HEK293 (cell line): Measurements from ENCODE around the gene KLF16.

Experiments used
- CTCF ChIP-seq: fragments of 450-650 bp; formaldehyde crosslinking; IDR thresholded peaks from 2 replicates; pipeline ENCODE4 v1.5.1; 2016; ENCODE audit warnings: missing biosample characterization, missing genetic modification characterization
- GLI2 ChIP-seq: fragments of 450-650 bp; formaldehyde crosslinking; IDR thresholded peaks from 2 replicates; pipeline ENCODE4; 2017; ENCODE audit warnings: missing biosample characterization, missing genetic modification characterization, low read depth, borderline replicate concordance
- INSM2 ChIP-seq: fragments of 450-650 bp; formaldehyde crosslinking; IDR thresholded peaks from 2 replicates; pipeline ENCODE4 v1.5.1; 2016; ENCODE audit warnings: missing biosample characterization, missing genetic modification characterization
- KLF10 ChIP-seq: fragments of 450-650 bp; IDR thresholded peaks from 2 replicates; pipeline ENCODE4 v1.5.1; 2018; ENCODE audit warnings: missing biosample characterization, mild to moderate bottlenecking, missing genetic modification characterization
- KLF17 ChIP-seq: fragments of 450-650 bp; formaldehyde crosslinking; IDR thresholded peaks from 2 replicates; pipeline ENCODE4 v1.5.1; 2016; ENCODE audit warnings: missing biosample characterization, missing genetic modification characterization
- PATZ1 ChIP-seq: fragments of 450-650 bp; formaldehyde crosslinking; IDR thresholded peaks from 2 replicates; pipeline ENCODE4 v1.5.1; 2016; ENCODE audit warnings: missing biosample characterization, missing genetic modification characterization
- PRDM6 ChIP-seq: fragments of 450-650 bp; formaldehyde crosslinking; IDR thresholded peaks from 2 replicates; pipeline ENCODE4 v1.5.1; 2017; ENCODE audit warnings: missing biosample characterization, missing genetic modification characterization
- RBAK ChIP-seq: fragments of 450-650 bp; formaldehyde crosslinking; IDR thresholded peaks from 2 replicates; pipeline ENCODE4 v1.5.1; 2016; ENCODE audit warnings: missing biosample characterization, missing genetic modification characterization
- SCRT1 ChIP-seq: fragments of 450-650 bp; formaldehyde crosslinking; IDR thresholded peaks from 2 replicates; pipeline ENCODE4 v1.5.1; 2016; ENCODE audit warnings: missing biosample characterization, missing genetic modification characterization, borderline replicate concordance
- SP2 ChIP-seq: fragments of 450-650 bp; formaldehyde crosslinking; IDR thresholded peaks from 2 replicates; pipeline ENCODE4 v1.5.1; 2016; ENCODE audit warnings: missing biosample characterization, missing genetic modification characterization
- ZBTB10 ChIP-seq: fragments of 450-650 bp; formaldehyde crosslinking; IDR thresholded peaks from 2 replicates; pipeline ENCODE4 v1.5.1; 2016; ENCODE audit warnings: missing biosample characterization, missing genetic modification characterization
- ZBTB48 ChIP-seq: fragments of 450-650 bp; formaldehyde crosslinking; IDR thresholded peaks from 2 replicates; pipeline ENCODE4 v1.5.1; 2016; ENCODE audit warnings: missing biosample characterization, missing genetic modification characterization
- ZFP37 ChIP-seq: fragments of 450-650 bp; formaldehyde crosslinking; IDR thresholded peaks from 2 replicates; pipeline ENCODE4 v1.5.1; 2016; ENCODE audit warnings: missing biosample characterization, missing genetic modification characterization
- ZNF10 ChIP-seq: fragments of 450-650 bp; formaldehyde crosslinking; IDR thresholded peaks from 2 replicates; pipeline ENCODE4 v1.5.1; 2017; ENCODE audit warnings: missing biosample characterization, missing genetic modification characterization
- ZNF223 ChIP-seq: fragments of 450-650 bp; formaldehyde crosslinking; IDR thresholded peaks from 2 replicates; pipeline ENCODE4 v1.5.1; 2016; ENCODE audit warnings: missing biosample characterization, missing genetic modification characterization
- ZNF518A ChIP-seq: fragments of 450-650 bp; formaldehyde crosslinking; conservative IDR thresholded peaks from 2 replicates; pipeline ENCODE4 v1.5.1; 2016; ENCODE audit warnings: low read depth, missing biosample characterization, missing genetic modification characterization
- ZNF555 ChIP-seq: fragments of 450-650 bp; formaldehyde crosslinking; conservative IDR thresholded peaks from 2 replicates; pipeline ENCODE4 v1.5.1; 2017; ENCODE audit warnings: missing biosample characterization, mild to moderate bottlenecking, missing genetic modification characterization, inconsistent platforms
- ZNF610 ChIP-seq: fragments of 450-650 bp; formaldehyde crosslinking; IDR thresholded peaks from 2 replicates; pipeline ENCODE4 v1.5.1; 2016; ENCODE audit warnings: missing biosample characterization, missing genetic modification characterization, borderline replicate concordance
- ZNF621 ChIP-seq: fragments of 450-650 bp; formaldehyde crosslinking; IDR thresholded peaks from 2 replicates; pipeline ENCODE4 v1.5.1; 2017; ENCODE audit warnings: missing biosample characterization, missing genetic modification characterization
- ZNF629 ChIP-seq: fragments of 450-650 bp; formaldehyde crosslinking; IDR thresholded peaks from 2 replicates; pipeline ENCODE4 v1.5.1; 2017; ENCODE audit warnings: missing biosample characterization, missing genetic modification characterization
- ZNF792 ChIP-seq: fragments of 450-650 bp; formaldehyde crosslinking; IDR thresholded peaks from 2 replicates; pipeline ENCODE4 v1.5.1; 2016; ENCODE audit warnings: missing biosample characterization, missing genetic modification characterization
- ZNF843 ChIP-seq: fragments of 450-650 bp; formaldehyde crosslinking; IDR thresholded peaks from 2 replicates; pipeline ENCODE4 v1.5.1; 2016; ENCODE audit warnings: missing biosample characterization, missing genetic modification characterization

Gene KLF16

GRCh38 chr19:1848399-1849131, 14.8 kb downstream of the KLF16 start, which contains the start of gene REXO1 (continued):
- TF ChIP-seq SCRT1 (no peak), ZNF10 (tag by site-specific recombination) (0 out of 2 replicates have a peak, but pooled peaks have one; percentile 9), ZNF223 (tag by site-specific recombination) (no peak), ZFP37 (tag by site-specific recombination) (peak; percentile 17; the same call in 1 of the 2 replicates), KLF17 (tag by site-specific recombination) (peak; percentile 80), ZNF792 (peak; percentile 100), RBAK (no peak), KLF10 (tag by site-specific recombination) (peak; percentile 61; the same call in 1 of the 2 replicates), GLI2 (tag by site-specific recombination) (no peak), ZNF518A (tag by site-specific recombination) (0 out of 2 replicates have a peak, but pooled peaks have one; percentile 29), ZNF843 (peak; percentile 61), ZNF629 (peak; percentile 48), SP2 (tag by site-specific recombination) (peak; percentile 24; the same call in 1 of the 2 replicates), PATZ1 (tag by site-specific recombination) (peak; percentile 65), PRDM6 (tag by site-specific recombination) (no peak), INSM2 (tag by site-specific recombination) (peak; percentile 65; the same call in 1 of the 2 replicates), CTCF (peak; percentile 73), ZNF610 (tag by site-specific recombination) (no peak), ZNF555 (no peak), ZBTB10 (tag by site-specific recombination) (0 out of 2 replicates have a peak, but pooled peaks have one; percentile 33), ZBTB48 (tag by site-specific recombination) (peak; percentile 53; the same call in 1 of the 2 replicates), ZNF621 (no peak)
